ENCODE results near the gene SLC17A6.

GRCh38 chr11:22405377-22405776, 67.2 kb downstream of the SLC17A6 start:
- TF ChIP-seq CTCF (conservative IDR thresholded peaks at IDR 0.05; ENCODE audit: low read depth, low read length) (no peak), EZH2 (IDR thresholded peaks at IDR 0.05; ENCODE audit: borderline replicate concordance, low read depth, low read length, poor library complexity, severe bottlenecking) (no peak)
